ENCODE data around the gene DNAH14. TPM values are rescaled to one million over a fixed set of nuclear protein-coding genes. Genes with fewer than 3 reads are reported as not detected.
"Not testable (repeated sequence)": the region's sequence is repeated elsewhere in the genome, so short reads cannot be mapped to it uniquely, and the experiment has no call there.

DNAH14 gene
- total and polyA plus RNA-seq, 8 donors, result 7.9 to 27.6 (median 17.5) TPM

GRCh38 chr1:225318706-225319575, 389.5 kb downstream of the DNAH14 start:
- ATAC-seq (peak; percentile 95 to 99 (median 98)), DNase-seq (peak in 4 of 6 donors; percentile 21 to 58 (median 40)), FAIRE-seq (peak; percentile 32)
- peaks cover 0 to 10% (median 6%) of the 10 kb centered on the region in 3 donors for H3K4me1 ChIP-seq
- intact Hi-C loops (cut with DNase I), result loop anchor here in 1 of 3 donors (10.0 kb wide), 1 partner anchor 126 kb away; no protein-coding TSS in a partner anchor
- no peaks in the 10 kb centered on the region for H3K27me3 ChIP-seq
- TF ChIP-seq CTCF (IDR thresholded peaks at IDR 0.05), result peak; percentile 31 to 61 (median 48)
- 7 to 13% methylated on average over 4 of the region's 4 CpGs for WGBS, 2 donors
- no peaks in the 10 kb centered on the region for H3K36me3 ChIP-seq
- no peaks in the 10 kb centered on the region for H3K9me3 ChIP-seq
- H3K4me3 ChIP-seq, result no peak overlapping the region
- H3K27ac ChIP-seq, result no peak overlapping the region

GRCh38 chr1:225319871-225320270, 390.4 kb downstream of the DNAH14 start:
- peak in 2 of 4 donors; percentile 31 to 32 for ATAC-seq
- no peak for FAIRE-seq
- no peak for TF ChIP-seq CTCF (IDR thresholded peaks at IDR 0.05)

GRCh38 chr1:225321784-225322183, 392.3 kb downstream of the DNAH14 start:
- H3K27me3 ChIP-seq, result no peaks in the 10 kb centered on the region
- H3K9me3 ChIP-seq, result no peaks in the 10 kb centered on the region
- DNase-seq (no peak), FAIRE-seq (no peak), ATAC-seq (no peak)
- TF ChIP-seq CTCF (IDR thresholded peaks at IDR 0.05), result no peak
- H3K36me3 ChIP-seq, result no peaks in the 10 kb centered on the region
- H3K4me1 ChIP-seq, result peaks cover 0 to 10% (median 6%) of the 10 kb centered on the region in 3 donors
- H3K27ac ChIP-seq, result no peak overlapping the region
- intact Hi-C loops (cut with DNase I), result no loop called here
- H3K4me3 ChIP-seq, result no peak overlapping the region
- WGBS, 2 donors, result 97 to 98% methylated on average over 4 of the region's 4 CpGs

More at GRCh38 chr1:225319871-225320270, 390.4 kb downstream of the DNAH14 start:
- Histone ChIP-seq H3K4me1 (peaks cover 0 to 10% (median 6%) of the 10 kb centered on the region in 3 donors), H3K27me3 (no peaks in the 10 kb centered on the region), H3K9me3 (no peaks in the 10 kb centered on the region), H3K27ac (no peak overlapping the region), H3K4me3 (no peak overlapping the region), H3K36me3 (no peaks in the 10 kb centered on the region)
- no peak for DNase-seq
- intact Hi-C loops (cut with DNase I), result loop anchor here in 1 of 3 donors (10.0 kb wide), 1 partner anchor 125 kb away; no protein-coding TSS in a partner anchor

- Histone ChIP-seq H3K27me3 (no peaks in the 10 kb centered on the region), H3K36me3 (no peaks in the 10 kb centered on the region), H3K9me3 (no peaks in the 10 kb centered on the region), H3K4me3 (no peak overlapping the region), H3K4me1 (no peaks in the 10 kb centered on the region), H3K27ac (no peak overlapping the region)
- FAIRE-seq (no peak), DNase-seq (no peak), ATAC-seq (no peak)
- TF ChIP-seq CTCF (IDR thresholded peaks at IDR 0.05), result no peak
- intact Hi-C loops (cut with DNase I), result no loop called here
These were observed 399.6 kb downstream of the DNAH14 start for GRCh38 chr1:225329041-225329440.

- FAIRE-seq; H3K36me3 ChIP-seq; H3K27ac ChIP-seq; H3K27me3 ChIP-seq; H3K4me3 ChIP-seq; H3K9me3 ChIP-seq; ATAC-seq; intact Hi-C loops (cut with DNase I); H3K4me1 ChIP-seq; DNase-seq: not testable (repeated sequence)
- WGBS, 2 donors, result 89 to 90% methylated on average over 1 of the region's 1 CpG
These were observed 400.5 kb downstream of the DNAH14 start for GRCh38 chr1:225329996-225330395.

Data from pancreas (tissue), 10 donors.